ENCODE data around the gene CEP55.
"Not testable (repeated sequence)": the region's sequence is repeated elsewhere in the genome, so short reads cannot be mapped to it uniquely, and the experiment has no call there.

Gene CEP55

DNA sequence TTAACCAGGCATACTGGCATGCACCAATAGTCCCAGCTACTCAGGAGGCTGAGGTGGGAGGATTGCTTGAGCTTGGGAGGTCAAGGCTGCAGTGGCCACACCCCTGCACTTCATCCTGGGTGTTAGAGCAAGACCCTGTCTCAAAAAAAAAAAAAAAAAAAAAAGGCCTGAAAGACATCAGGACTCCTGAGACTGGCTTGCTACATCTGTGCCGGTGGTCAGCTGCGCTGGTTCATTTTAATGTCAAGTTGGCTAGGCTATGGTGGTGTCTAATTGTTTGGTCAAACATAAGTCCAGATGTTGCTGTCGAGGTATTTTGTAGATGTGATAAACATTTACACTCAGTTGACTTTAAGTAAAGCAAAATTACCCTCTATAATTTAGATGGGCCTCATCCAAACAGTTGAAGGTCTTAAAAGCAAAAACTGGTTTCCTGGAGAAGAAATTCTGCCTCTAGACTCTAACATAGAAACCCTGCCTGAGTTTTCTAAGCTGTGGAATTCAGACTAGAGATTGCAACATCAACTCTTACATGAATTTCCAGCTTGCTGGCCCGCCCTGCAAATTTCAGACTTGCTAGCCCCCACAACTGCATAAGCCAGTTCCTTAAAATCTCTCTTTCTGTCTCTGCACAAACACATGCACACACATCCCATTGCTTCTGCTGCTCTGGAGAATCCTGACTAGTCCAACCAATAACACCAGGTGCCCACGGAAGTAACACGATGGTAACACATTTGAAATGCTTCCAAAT lies 32.5 kb upstream of the CEP55 start:
- H3K36me3 Mint-ChIP-seq (ENCODE audit: low read depth), result peaks cover 10% of the 10 kb centered on the region
- H3K4me1 Mint-ChIP-seq, result peaks cover 34% of the 10 kb centered on the region
- H3K27me3 Mint-ChIP-seq, result peaks cover 3% of the 10 kb centered on the region
- H3K27ac Mint-ChIP-seq, result no peak overlapping the region
- no peak overlapping the region for H3K4me3 Mint-ChIP-seq
- ATAC-seq (no peak), DNase-seq (no peak)
- H3K9me3 Mint-ChIP-seq, result no peaks in the 10 kb centered on the region

DNA sequence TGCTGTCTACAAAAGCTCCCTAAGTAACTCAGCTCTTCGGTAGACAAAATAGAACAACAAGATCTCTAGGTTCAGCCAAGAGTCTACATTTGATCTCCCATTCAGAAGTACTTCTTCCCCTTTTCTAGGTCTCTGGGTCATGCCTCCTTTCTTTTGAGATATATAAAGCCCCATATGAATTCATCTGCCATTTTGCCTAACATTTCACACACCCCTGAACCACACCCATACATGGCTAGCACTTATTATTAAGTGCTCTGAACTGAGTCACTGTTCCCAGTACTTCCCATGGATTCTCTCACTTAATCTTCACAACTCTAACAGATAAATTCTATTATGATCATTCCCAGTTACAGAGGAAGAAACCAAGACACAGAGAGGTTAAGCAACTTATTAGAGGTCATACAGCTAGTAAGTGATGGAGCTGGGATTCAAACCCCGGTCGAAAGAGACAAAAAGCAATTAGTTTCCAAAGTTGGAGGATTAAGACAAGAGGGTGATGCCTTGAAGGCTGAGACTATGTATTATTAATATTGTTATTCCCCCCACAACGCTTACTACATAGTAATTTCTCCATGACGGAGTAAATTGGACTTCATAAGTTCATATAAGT lies 31.5 kb upstream of the CEP55 start:
- DNase-seq, result no peak
- Mint-ChIP-seq H3K4me1 (peaks cover 27% of the 10 kb centered on the region), H3K9me3 (no peaks in the 10 kb centered on the region), H3K36me3 (ENCODE audit: low read depth) (peaks cover 8% of the 10 kb centered on the region), H3K4me3 (no peak overlapping the region), H3K27me3 (peaks cover 3% of the 10 kb centered on the region), H3K27ac (no peak overlapping the region)
- no peak for ATAC-seq

DNA sequence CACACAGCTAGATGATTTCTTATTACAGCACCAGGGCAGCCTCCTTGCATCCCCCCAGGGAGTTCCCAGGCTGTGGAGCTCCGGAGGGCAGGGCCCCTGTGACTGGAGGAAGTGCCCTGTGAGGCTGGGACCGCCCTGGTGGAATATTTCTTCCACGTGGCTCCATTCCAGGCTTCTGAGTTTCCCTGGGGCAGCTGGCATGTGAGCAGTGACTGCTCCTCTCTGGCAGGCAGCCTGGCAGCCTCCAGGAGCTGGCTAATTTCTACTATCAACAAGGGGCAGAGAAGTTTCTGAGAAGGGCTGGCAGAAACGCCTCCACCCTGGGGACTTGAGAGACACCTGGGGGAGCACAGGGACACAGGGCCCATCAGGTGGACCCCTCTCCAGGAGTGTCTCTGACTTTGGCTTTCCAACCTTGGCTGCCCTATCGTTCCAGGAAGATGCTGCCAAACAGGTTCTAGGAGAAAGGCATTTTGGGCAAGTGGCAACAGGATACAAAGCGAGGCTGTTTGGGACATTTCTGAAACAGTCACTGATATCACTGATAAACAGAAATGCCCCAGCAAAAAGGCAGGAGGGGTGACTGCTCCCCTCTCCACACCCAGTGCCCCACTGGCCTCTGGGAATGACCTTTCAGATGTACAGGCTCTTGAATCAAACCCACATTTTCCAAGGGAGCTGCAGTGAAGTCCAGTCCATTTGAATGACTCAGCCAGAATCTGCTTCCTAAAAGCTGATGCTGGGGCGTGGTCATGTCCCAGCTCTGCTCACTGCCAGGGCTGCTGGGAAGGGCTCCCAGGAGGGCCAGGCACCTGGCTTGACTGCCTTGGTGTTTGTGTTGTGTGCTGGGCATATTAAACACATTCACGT lies 30.4 kb upstream of the CEP55 start:
- DNase-seq (no peak), ATAC-seq (no peak)
- Mint-ChIP-seq H3K4me3 (no peak overlapping the region), H3K27ac (no peak overlapping the region), H3K4me1 (peaks cover 29% of the 10 kb centered on the region), H3K36me3 (ENCODE audit: low read depth) (peaks cover 8% of the 10 kb centered on the region), H3K9me3 (no peaks in the 10 kb centered on the region), H3K27me3 (no peaks in the 10 kb centered on the region)

DNA sequence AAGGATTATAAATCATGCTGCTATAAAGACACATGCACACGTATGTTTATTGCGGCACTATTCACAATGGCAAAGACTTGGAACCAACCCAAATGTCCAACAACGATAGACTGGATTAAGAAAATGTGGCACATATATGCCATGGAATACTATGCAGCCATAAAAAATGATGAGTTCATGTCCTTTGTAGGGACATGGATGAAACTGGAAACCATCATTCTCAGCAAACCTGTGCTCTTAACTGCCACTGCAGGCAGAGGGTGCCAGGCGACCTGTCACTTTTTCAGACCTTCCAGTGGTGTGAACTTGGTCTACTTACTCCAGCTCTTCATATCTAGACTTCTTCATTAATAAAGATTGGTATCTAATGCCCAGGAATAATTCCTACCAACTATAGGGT lies 28.8 kb upstream of the CEP55 start:
- not testable (repeated sequence) for H3K4me3 Mint-ChIP-seq; H3K27me3 Mint-ChIP-seq; H3K9me3 Mint-ChIP-seq; ATAC-seq; H3K27ac Mint-ChIP-seq; H3K36me3 Mint-ChIP-seq (ENCODE audit: low read depth); DNase-seq
- peaks cover 26% of the 10 kb centered on the region for H3K4me1 Mint-ChIP-seq

DNA sequence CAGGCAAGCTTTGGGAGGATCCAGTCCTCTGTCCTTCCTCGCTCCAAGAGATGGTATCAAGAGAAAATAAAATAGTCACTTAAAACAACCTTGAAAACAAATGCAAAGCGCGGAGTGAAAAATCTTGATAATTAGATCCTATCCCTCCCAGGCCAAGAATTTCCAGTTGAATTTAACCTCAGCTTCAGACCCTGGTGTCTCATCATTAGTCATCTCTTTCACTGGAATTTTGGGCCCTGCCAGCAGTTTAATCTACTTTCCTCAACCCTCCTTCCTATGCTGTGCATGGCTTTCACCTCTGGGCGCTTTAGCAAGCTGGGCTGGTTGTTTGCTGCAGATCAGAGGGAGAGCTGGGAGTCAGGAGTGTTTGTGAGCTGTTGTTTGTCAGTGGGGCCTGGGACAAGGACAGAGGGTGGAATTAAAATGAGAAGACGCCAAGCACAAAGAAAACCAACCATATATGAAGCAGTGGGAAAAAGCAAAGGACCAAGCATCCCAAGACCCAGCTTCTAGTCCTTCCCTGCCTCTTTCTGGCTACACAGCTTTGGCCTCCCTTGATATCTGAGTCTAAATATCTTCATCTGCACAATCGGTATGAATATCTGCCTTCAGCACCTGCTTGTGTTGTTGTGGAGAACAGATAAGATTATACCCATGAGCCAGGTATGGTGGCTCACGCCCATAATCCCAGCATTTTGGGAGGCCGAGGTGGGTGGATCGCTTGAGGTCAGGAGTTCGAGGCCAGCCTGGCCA lies 27.8 kb upstream of the CEP55 start:
- Mint-ChIP-seq H3K27me3 (no peaks in the 10 kb centered on the region), H3K4me1 (peaks cover 21% of the 10 kb centered on the region), H3K36me3 (ENCODE audit: low read depth) (peaks cover 6% of the 10 kb centered on the region), H3K27ac (no peak overlapping the region), H3K4me3 (no peak overlapping the region), H3K9me3 (no peaks in the 10 kb centered on the region)
- ATAC-seq, result peak; percentile 41
- no peak for DNase-seq

DNA sequence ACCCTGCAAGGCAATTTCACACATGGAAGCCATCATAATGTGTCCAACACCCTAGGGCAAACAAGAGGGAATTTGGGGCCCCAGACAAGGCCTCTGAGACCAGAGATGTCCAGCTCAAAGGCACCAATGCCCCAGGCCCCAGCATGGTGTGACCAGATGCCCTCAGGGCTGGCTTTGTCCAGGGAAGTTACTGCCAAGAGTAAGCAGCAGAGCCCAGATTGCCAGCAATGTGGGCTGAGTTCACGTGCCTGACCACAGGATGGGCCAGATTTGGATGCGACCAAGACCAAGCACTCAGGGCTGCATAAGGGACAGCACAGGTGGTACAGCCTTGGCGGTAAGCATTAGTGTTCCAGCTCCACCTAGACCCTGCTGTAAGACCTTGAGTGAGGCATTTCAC lies 27.0 kb upstream of the CEP55 start:
- Mint-ChIP-seq H3K27me3 (no peaks in the 10 kb centered on the region), H3K36me3 (ENCODE audit: low read depth) (peaks cover 8% of the 10 kb centered on the region), H3K4me1 (peaks cover 16% of the 10 kb centered on the region), H3K9me3 (no peaks in the 10 kb centered on the region), H3K4me3 (no peak overlapping the region), H3K27ac (no peak overlapping the region)
- ATAC-seq, result no peak
- no peak for DNase-seq

DNA sequence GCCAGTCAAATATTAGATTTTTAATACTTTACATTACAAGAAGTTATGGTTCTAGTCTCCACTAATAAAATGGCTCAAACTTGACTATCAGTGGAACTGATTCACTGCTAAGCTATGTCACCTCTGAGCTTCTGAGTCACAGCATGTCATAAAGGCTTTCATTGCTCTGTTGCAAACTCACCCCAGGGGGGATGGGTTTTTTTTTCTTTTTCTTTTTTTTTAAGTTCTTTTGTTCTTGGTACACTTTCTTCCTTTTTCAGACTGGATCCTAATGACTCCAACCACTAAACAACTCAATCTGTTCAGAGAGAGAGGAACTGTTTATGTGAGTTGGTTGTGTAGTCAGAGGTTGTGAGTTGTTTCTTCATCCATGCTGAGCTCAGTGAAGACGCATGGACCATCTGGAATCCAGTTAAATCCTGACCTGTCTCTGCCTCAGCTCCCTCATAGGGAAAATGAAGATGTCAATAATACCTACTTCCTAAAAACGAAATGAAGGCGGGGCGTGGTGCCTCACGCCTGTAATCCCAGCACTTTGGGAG lies 25.2 kb upstream of the CEP55 start:
- peaks cover 8% of the 10 kb centered on the region for H3K36me3 Mint-ChIP-seq (ENCODE audit: low read depth)
- DNase-seq (no peak), ATAC-seq (peak; percentile 66)
- H3K4me1 Mint-ChIP-seq, result peaks cover 18% of the 10 kb centered on the region
- H3K27ac Mint-ChIP-seq, result no peak overlapping the region
- no peak overlapping the region for H3K4me3 Mint-ChIP-seq
- no peaks in the 10 kb centered on the region for H3K27me3 Mint-ChIP-seq
- no peaks in the 10 kb centered on the region for H3K9me3 Mint-ChIP-seq

DNA sequence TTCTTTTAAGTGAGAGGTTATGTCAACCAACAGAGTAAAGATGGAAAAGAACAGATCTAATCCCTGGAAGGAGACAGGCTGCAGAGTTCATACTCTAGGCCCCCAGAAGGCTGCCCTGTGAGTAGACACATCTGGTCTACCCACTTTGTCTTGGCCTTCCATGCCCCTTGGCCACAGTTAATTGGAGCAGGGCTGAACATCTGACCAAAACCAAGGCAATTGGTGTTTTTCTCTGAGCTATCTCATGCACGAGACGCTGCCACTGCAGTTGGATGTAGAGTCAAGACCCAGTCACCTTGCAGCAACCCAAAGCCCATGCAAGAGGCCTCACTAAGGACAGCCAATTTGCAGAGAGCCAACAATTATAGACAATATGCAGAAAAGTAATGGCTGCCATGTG lies 23.3 kb upstream of the CEP55 start:
- Mint-ChIP-seq H3K27ac (no peak overlapping the region), H3K36me3 (ENCODE audit: low read depth) (peaks cover 9% of the 10 kb centered on the region), H3K9me3 (no peaks in the 10 kb centered on the region), H3K4me1 (peaks cover 17% of the 10 kb centered on the region), H3K4me3 (no peak overlapping the region), H3K27me3 (no peaks in the 10 kb centered on the region)
- no peak for DNase-seq
- no peak for ATAC-seq

DNA sequence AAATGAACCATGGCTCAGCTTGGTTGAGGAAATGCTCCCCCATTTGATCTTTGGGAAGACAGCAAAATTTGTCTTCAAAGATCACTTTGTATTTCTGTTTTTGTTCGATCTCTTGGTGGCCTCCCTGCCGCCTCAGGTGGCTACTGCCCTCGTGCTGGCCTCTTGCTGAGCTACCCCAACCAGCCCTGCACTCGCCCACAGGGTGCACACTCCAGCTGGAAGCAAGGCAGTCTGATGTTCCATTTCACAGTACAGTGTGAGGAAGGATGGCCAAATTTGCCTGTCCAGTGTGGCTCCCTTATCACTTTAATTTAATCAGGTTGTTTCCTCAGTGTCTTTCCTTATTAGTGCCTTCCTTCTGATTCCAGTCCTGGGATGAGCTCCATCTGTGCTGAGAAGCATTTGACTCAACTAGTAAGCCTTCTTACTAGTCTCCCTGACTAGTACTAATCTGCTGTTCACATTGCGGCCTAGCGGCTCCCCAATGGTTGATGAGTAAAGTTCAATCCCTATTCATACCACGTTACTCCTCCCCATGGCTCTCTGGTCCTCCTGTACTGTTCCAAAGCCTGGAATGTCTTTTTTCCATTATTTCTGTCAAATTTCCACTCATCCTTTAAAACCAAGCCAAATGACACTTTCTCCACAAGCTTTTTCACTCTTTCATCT lies 22.5 kb upstream of the CEP55 start:
- Mint-ChIP-seq H3K27me3 (no peaks in the 10 kb centered on the region), H3K36me3 (ENCODE audit: low read depth) (peaks cover 9% of the 10 kb centered on the region), H3K9me3 (no peaks in the 10 kb centered on the region), H3K4me3 (no peak overlapping the region), H3K4me1 (peaks cover 9% of the 10 kb centered on the region), H3K27ac (peak overlapping the region; percentile 16)
- DNase-seq (no peak), ATAC-seq (no peak)

DNA sequence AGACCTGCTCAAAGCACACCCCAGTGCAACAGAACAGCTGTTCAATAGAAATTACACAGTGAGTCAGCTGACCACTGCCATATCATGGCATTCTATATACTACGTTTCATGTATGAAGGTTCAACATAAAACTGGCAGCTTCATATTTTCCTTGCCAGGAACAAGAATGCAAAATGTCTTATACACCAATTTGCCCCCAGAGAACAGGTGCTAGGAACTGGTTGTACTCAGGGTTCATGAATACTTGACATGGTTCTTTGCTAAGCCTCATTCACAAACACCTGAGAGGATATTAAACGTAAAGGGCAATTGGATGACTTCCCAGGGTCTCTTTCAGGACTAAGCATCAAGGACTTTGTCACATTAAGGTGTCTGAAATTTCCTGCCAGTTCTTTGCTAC lies 21.2 kb upstream of the CEP55 start:
- H3K4me1 Mint-ChIP-seq, result peaks cover 11% of the 10 kb centered on the region
- ATAC-seq (no peak), DNase-seq (no peak)
- peaks cover 11% of the 10 kb centered on the region for H3K36me3 Mint-ChIP-seq (ENCODE audit: low read depth)
- no peaks in the 10 kb centered on the region for H3K9me3 Mint-ChIP-seq
- H3K4me3 Mint-ChIP-seq, result no peak overlapping the region
- no peak overlapping the region for H3K27ac Mint-ChIP-seq
- no peaks in the 10 kb centered on the region for H3K27me3 Mint-ChIP-seq

DNA sequence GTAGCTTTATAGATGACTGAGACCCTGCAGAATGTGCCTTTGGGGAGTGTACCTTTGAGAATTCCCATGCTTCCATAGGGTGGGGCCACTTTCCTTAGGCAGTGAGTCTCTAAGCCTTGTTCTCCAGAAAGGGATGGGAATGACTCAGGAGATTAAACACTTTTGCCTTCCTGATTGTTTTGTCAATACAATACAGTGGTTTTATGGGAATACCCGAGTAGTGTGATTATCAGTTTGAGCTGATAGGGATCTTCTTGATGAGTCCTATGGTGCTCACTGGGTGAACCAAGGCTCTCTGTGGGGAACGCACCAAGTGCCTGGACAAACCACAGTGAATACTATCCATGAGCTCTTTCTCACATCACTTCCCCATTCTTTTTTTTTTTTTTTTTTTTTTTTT lies 20.5 kb upstream of the CEP55 start:
- no peak for DNase-seq
- Mint-ChIP-seq H3K36me3 (ENCODE audit: low read depth) (peaks cover 7% of the 10 kb centered on the region), H3K27me3 (peaks cover under 1% of the 10 kb centered on the region), H3K4me1 (peaks cover 11% of the 10 kb centered on the region), H3K9me3 (no peaks in the 10 kb centered on the region), H3K27ac (no peak overlapping the region), H3K4me3 (no peak overlapping the region)
- ATAC-seq, result no peak

DNA sequence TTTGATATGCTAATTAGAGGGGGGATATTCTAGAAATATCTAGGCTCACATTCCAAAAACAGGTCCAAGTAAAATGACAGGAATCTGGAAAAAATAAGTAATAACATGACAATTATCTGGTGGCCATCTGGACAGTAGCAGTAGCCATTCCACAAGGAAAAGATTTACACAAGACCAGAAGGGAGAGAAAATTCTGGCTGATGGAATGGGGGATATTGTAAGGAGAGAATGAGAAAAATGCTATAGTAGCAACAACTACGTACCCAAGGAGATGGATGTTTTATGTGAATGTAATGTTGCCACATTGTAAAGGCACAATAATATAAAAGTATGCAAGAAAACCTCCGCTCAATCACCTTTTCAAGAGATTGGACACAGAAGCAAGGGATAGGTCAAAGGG lies 19.7 kb upstream of the CEP55 start:
- no peak for ATAC-seq
- Mint-ChIP-seq H3K4me3 (no peak overlapping the region), H3K27ac (no peak overlapping the region), H3K36me3 (ENCODE audit: low read depth) (peaks cover 7% of the 10 kb centered on the region), H3K27me3 (peaks cover 8% of the 10 kb centered on the region), H3K9me3 (no peaks in the 10 kb centered on the region), H3K4me1 (peaks cover 16% of the 10 kb centered on the region)
- no peak for DNase-seq

DNA sequence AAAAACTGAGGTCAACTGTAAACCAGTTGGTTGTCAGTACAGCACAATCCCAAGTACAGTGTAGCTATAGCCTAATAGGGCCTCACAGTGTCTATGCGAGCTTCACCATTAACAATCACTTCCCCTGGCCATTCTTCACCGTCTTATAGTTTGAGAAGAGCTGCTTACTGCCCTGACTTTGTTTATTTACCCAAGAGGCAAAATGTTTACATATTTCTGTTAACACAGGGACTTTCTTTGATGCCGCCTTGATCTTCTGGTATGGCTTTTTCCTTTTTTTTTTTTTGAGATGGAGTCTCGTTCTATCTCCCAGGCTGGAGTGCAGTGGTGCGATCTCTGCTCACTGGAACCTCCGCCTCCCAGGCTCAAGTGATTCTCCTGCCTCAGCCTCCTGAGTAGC lies 17.5 kb upstream of the CEP55 start:
- peaks cover 7% of the 10 kb centered on the region for H3K36me3 Mint-ChIP-seq (ENCODE audit: low read depth)
- H3K4me3 Mint-ChIP-seq, result no peak overlapping the region
- no peak overlapping the region for H3K27ac Mint-ChIP-seq
- ATAC-seq, result no peak
- H3K9me3 Mint-ChIP-seq, result no peaks in the 10 kb centered on the region
- DNase-seq, result no peak
- peaks cover 25% of the 10 kb centered on the region for H3K4me1 Mint-ChIP-seq
- H3K27me3 Mint-ChIP-seq, result peaks cover 8% of the 10 kb centered on the region
